HL-60 (cell line): ENCODE results near the gene NASP.
"Not testable (repeated sequence)": the region's sequence is repeated elsewhere in the genome, so short reads cannot be mapped to it uniquely, and the experiment has no call there.

ENCODE experiments used
- DNase-seq, 2 experiments: peaks; one replicate each; pipeline ENCODE4 v3.0.0-alpha.2; 2010 to 2020; ENCODE audit warnings: low read depth in 1 of 2, low spot score in 1 of 2
- H3K27ac ChIP-seq: fragments of 250-450 bp; sonication (Bioruptor Pico); replicated peaks from 2 replicates; pipeline ENCODE4 v1.5.1; 2020; ENCODE audit warnings: mild to moderate bottlenecking, moderate library complexity
- H3K27me3 ChIP-seq: fragments of 250-450 bp; sonication (Bioruptor Pico); 2 replicates; pipeline ENCODE4 v1.5.1; 2021; ENCODE audit warnings: mild to moderate bottlenecking, moderate library complexity; ENCODE audit not compliant: insufficient read depth, poor library complexity, severe bottlenecking
- H3K4me3 ChIP-seq: replicated peaks from 2 replicates; pipeline ENCODE4 v1.5.1; 2011; ENCODE audit warnings: mild to moderate bottlenecking, control low read depth, low read length; ENCODE audit not compliant: insufficient read depth
- CTCF ChIP-seq: IDR thresholded peaks from one replicate; pipeline ENCODE4 v1.5.1; 2011; ENCODE audit warnings: low read length, control low read depth, inconsistent platforms; ENCODE audit not compliant: insufficient read depth
- GABPA ChIP-seq: IDR thresholded peaks from 2 replicates; pipeline ENCODE4 v1.6.1; 2012; ENCODE audit warnings: low read depth
- POLR2AphosphoS5 ChIP-seq: IDR thresholded peaks from 2 replicates; pipeline ENCODE4 v1.6.1; 2012; ENCODE audit warnings: low read depth
- REST ChIP-seq: IDR thresholded peaks from 2 replicates; pipeline ENCODE4 v1.6.1; 2012; ENCODE audit warnings: low read depth; ENCODE audit not compliant: insufficient replicate concordance
- SPI1 ChIP-seq: IDR thresholded peaks from 2 replicates; pipeline ENCODE4 v1.6.1; 2012; ENCODE audit warnings: low read depth, mild to moderate bottlenecking, borderline replicate concordance

NASP gene

GRCh38 chr1:45589861-45590260 lies 6.0 kb downstream of the NASP start:
- Histone ChIP-seq H3K27me3 (no peaks in the 10 kb centered on the region), H3K4me3 (no peak overlapping the region), H3K27ac (no peak overlapping the region)
- no peak for DNase-seq
- TF ChIP-seq CTCF (no peak), SPI1 (no peak), GABPA (no peak)

- Histone ChIP-seq H3K27me3 (no peaks in the 10 kb centered on the region), H3K4me3 (no peak overlapping the region), H3K27ac (no peak overlapping the region)
- no peak for TF ChIP-seq CTCF
- TF ChIP-seq GABPA = no peak
- no peak for TF ChIP-seq POLR2AphosphoS5
- no peak for TF ChIP-seq SPI1
- TF ChIP-seq REST = no peak
- DNase-seq = no peak
Observed at GRCh38 chr1:45594412-45594811, 10.6 kb downstream of the NASP start.

GRCh38 chr1:45596765-45597164 lies 12.9 kb downstream of the NASP start:
- H3K27ac ChIP-seq, H3K27me3 ChIP-seq, H3K4me3 ChIP-seq, DNase-seq: not testable (repeated sequence)

GRCh38 chr1:45604239-45604638 lies 20.4 kb downstream of the NASP start:
- no peak overlapping the region for H3K27ac ChIP-seq
- no peaks in the 10 kb centered on the region for H3K27me3 ChIP-seq
- no peak for DNase-seq
- TF ChIP-seq SPI1 = no peak
- TF ChIP-seq REST = no peak
- no peak for TF ChIP-seq POLR2AphosphoS5
- no peak for TF ChIP-seq CTCF
- TF ChIP-seq GABPA = no peak
- no peak overlapping the region for H3K4me3 ChIP-seq
